Hematopoietic multipotent progenitor cell (in vitro differentiated cells): ENCODE data around the gene ATG4D. TPM values are rescaled to one million over a fixed set of nuclear protein-coding genes. Genes with fewer than 3 reads are reported as not detected.

Source experiments
- small RNA-seq: library from RNA; depleted of rRNA; stranded (forward); fragments of <200 nt; gene quantifications from one replicate; pipeline ENCODE3, GENCODE V24; 2012
- total RNA-seq: library from RNA; depleted of rRNA; stranded (reverse); fragments of >200 nt; gene quantifications from one replicate; pipeline ENCODE4 v1.2.3, GENCODE V29; 2012

ATG4D gene
- total RNA-seq, 1 donor = 33.7 TPM

Small RNAs within 50 kb of the gene (small RNA-seq; reads per million reads assigned to genes)
- gene MIR1238 (not detected), gene RNU7-140P (not detected)

Other genes with a start within 250 kb of the ATG4D start
- 0.54 TPM for gene ZGLP1, start 234.1 kb upstream of the ATG4D start, total RNA-seq
- gene FDX2, start 227.9 kb upstream of the ATG4D start, total RNA-seq = 27.5 TPM
- gene RAVER1, start 210.4 kb upstream of the ATG4D start, total RNA-seq = 47.9 TPM
- gene ICAM3, start 204.3 kb upstream of the ATG4D start, total RNA-seq = 367 TPM
- 174 TPM for gene TYK2, start 163.3 kb upstream of the ATG4D start, total RNA-seq
- gene CDC37, start 140.4 kb upstream of the ATG4D start, total RNA-seq = 131 TPM
- under 0.01 TPM for gene PDE4A, start 123.4 kb upstream of the ATG4D start, total RNA-seq
- 235 TPM for gene KEAP1, start 40.5 kb upstream of the ATG4D start, total RNA-seq
- gene S1PR5, start 26.5 kb upstream of the ATG4D start, total RNA-seq = 0.27 TPM
- 21.5 TPM for gene KRI1, start 22.1 kb downstream of the ATG4D start, total RNA-seq
- 19.7 TPM for gene CDKN2D, start 25.1 kb downstream of the ATG4D start, total RNA-seq
- 0.27 TPM for gene AP1M2, start 43.4 kb downstream of the ATG4D start, total RNA-seq
- gene SLC44A2, start 81.6 kb downstream of the ATG4D start, total RNA-seq = 46.3 TPM
- gene ILF3, start 110.4 kb downstream of the ATG4D start, total RNA-seq = 213 TPM
- gene QTRT1, start 157.5 kb downstream of the ATG4D start, total RNA-seq = 58.4 TPM
- gene DNM2, start 174.2 kb downstream of the ATG4D start, total RNA-seq = 174 TPM